Measurements from ENCODE around the gene STX7. TPM values are rescaled to one million over a fixed set of nuclear protein-coding genes. Genes with fewer than 3 reads are reported as not detected.

STX7 gene
- total RNA-seq, 1 donor from 2014 or later: 97.2 TPM

DNA sequence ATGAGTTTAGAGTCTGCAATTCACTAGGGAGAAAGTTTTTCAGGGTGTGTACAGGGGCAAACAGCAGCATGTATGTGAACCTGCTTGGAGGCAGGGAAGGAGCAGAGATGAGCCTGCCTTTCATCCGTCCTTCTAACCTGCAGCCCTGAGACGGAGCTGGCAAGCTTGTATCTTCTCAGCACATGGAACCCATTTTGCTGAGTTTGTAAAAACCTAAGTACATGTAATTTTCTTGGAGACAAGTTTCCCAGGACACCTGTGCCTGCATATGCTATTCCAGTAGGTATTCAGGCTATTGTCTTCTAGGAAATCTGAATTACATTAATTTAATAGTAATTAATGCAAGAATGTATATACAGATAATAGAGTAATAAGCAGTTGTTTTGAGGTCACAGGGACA, 82.8 kb downstream of the STX7 start:
- intact Hi-C loops (cut with DNase I): no loop called here
- Histone ChIP-seq H3K36me3 (no peaks in the 10 kb centered on the region), H3K27ac (no peak overlapping the region), H3K4me1 (no peaks in the 10 kb centered on the region), H3K27me3 (ENCODE audit: low read depth) (no peaks in the 10 kb centered on the region), H3K4me3 (no peak overlapping the region), H3K9me3 (no peaks in the 10 kb centered on the region)
- no peak for DNase-seq
- no peak for ATAC-seq
- TF ChIP-seq, protein P1, sequence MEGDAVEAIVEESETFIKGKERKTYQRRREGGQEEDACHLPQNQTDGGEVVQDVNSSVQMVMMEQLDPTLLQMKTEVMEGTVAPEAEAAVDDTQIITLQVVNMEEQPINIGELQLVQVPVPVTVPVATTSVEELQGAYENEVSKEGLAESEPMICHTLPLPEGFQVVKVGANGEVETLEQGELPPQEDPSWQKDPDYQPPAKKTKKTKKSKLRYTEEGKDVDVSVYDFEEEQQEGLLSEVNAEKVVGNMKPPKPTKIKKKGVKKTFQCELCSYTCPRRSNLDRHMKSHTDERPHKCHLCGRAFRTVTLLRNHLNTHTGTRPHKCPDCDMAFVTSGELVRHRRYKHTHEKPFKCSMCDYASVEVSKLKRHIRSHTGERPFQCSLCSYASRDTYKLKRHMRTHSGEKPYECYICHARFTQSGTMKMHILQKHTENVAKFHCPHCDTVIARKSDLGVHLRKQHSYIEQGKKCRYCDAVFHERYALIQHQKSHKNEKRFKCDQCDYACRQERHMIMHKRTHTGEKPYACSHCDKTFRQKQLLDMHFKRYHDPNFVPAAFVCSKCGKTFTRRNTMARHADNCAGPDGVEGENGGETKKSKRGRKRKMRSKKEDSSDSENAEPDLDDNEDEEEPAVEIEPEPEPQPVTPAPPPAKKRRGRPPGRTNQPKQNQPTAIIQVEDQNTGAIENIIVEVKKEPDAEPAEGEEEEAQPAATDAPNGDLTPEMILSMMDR (IDR thresholded peaks at IDR 0.05): no peak

DNA sequence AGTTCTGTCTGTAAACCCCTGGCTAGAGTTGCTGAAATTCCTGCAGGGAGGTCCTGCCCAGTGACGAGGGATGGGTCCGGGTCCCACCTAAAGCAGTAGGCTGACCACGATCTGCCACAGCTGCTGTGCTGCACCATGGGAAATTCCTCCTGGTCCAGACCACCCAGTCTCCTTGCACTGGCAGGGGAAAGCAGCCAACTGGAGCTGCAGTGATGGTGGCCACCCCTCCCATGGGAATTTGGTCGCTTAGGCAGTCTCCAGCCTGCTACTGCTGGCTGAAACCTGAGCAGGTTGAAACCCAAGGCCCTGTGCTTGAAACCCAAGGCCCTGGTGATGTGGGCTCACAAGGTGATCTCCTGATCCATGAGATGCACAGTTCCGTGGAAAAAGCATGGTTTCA, 87.7 kb downstream of the STX7 start:
- Histone ChIP-seq H3K27me3 (ENCODE audit: low read depth) (no peaks in the 10 kb centered on the region), H3K27ac (no peak overlapping the region), H3K36me3 (no peaks in the 10 kb centered on the region), H3K4me1 (no peaks in the 10 kb centered on the region), H3K9me3 (peaks cover 6% of the 10 kb centered on the region), H3K4me3 (no peak overlapping the region)
- TF ChIP-seq, protein P1 (IDR thresholded peaks at IDR 0.05): no peak
- intact Hi-C loops (cut with DNase I): no loop called here
- DNase-seq: no peak
- no peak for ATAC-seq

DNA sequence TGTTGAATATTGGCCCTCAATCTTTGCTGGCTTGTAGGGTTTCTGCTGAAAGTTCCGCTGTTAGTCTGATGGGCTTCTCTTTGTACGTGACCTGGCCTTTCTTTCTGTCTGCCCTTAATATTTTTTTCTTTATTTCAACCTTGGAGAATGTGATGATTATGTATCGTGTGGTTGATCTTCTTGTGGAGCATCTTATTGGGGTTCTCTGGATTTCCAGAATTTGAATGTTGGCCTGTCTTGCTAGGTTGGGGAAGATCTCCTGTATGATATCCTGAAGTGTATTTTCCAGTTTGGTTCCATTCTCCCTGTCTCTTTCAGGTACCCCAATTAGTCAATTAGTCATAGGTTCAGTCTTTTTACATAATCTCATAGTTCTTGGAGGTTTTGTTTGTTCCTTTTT, 89.1 kb downstream of the STX7 start:
- peaks cover 6% of the 10 kb centered on the region for H3K9me3 ChIP-seq
- DNase-seq (no peak), ATAC-seq (no peak)
- H3K4me3 ChIP-seq: no peak overlapping the region
- intact Hi-C loops (cut with DNase I): no loop called here
- no peaks in the 10 kb centered on the region for H3K4me1 ChIP-seq
- H3K27me3 ChIP-seq (ENCODE audit: low read depth): no peaks in the 10 kb centered on the region
- H3K36me3 ChIP-seq: no peaks in the 10 kb centered on the region
- TF ChIP-seq, protein P1 (IDR thresholded peaks at IDR 0.05): no peak
- no peak overlapping the region for H3K27ac ChIP-seq

DNA sequence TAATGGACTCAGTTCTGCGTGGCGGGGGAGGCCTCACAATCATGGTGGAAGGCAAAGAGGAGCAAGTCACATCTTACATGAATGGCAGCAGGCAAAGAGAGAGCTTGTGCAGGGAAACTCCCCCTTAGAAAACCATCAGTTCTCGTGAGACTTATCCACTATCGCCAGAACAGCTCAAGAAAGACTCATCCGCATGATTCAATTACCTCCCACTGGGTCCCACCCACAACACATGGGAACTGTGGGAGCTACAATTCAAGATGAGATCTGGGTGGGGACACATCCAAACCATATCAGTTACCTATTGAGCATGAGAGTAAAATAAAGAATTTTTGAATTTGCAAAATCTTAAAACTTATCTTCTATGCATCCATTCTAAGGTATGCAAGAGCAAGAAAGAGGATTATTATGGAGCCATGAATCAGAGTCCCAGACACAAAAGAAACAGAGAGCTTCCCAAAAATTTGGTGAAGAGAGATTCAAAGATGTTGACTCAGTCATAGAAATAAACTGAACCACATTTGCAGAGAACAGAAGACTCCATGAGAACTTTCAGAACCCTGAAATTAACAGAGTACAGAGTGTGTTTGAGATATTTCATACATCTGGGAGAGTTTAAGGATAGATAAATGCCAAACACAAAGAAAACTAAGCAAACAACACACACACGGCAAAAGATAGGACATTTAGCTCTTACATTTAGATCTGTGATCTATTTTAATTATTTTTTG, 94.5 kb downstream of the STX7 start:
- Histone ChIP-seq H3K4me1 (no peaks in the 10 kb centered on the region), H3K27me3 (ENCODE audit: low read depth) (no peaks in the 10 kb centered on the region), H3K4me3 (no peak overlapping the region), H3K9me3 (peaks cover 6% of the 10 kb centered on the region), H3K36me3 (no peaks in the 10 kb centered on the region), H3K27ac (no peak overlapping the region)
- ATAC-seq: no peak
- no peak for DNase-seq
- intact Hi-C loops (cut with DNase I): no loop called here
- TF ChIP-seq, protein P1 (IDR thresholded peaks at IDR 0.05): no peak

DNA sequence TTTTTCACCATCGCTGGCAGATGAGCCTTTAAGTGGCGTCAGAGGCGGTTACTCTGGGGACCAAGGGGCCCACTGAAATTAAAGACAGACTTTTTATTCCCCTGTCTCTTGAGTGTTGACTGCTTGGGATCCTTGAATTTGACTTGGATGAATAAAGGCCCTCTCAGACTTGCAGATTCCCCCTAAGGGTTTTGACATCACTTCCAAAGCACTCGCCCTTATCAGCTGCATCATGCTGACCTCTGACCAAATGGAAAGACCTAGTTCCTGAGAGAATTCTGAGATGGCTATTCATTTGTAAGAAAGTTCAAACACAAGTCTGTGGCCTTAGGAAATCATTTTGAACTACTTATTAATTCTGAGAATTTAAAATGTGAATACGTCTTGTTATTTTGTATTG, 98.2 kb downstream of the STX7 start:
- H3K4me1 ChIP-seq: no peaks in the 10 kb centered on the region
- H3K36me3 ChIP-seq: no peaks in the 10 kb centered on the region
- H3K4me3 ChIP-seq: no peak overlapping the region
- no peaks in the 10 kb centered on the region for H3K27me3 ChIP-seq (ENCODE audit: low read depth)
- intact Hi-C loops (cut with DNase I): no loop called here
- ATAC-seq (no peak), DNase-seq (no peak)
- TF ChIP-seq, protein P1 (IDR thresholded peaks at IDR 0.05): no peak
- H3K9me3 ChIP-seq: no peaks in the 10 kb centered on the region
- no peak overlapping the region for H3K27ac ChIP-seq
